ENCODE data around the gene PRTFDC1.

DNA sequence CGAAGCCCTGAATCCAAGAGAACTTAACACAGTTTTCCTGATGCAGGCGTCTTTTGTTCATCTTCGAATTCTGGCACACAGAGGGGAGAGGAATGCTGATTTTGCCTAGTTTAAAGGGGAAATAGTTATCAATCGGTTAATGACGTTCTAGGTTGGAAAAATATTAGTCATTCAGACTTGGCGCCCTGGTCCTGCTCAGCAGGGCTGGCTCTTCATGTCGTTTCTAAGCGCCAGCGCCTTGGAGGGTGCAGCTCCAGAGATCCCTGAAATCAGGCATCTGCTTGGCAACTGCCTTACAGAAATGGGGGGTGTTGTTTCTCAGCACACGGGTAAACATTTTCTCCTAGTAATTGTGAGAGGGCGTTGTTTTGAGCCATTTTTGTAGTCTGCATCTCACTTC is 1.3 kb upstream of the PRTFDC1 start:
- TF ChIP-seq POLR2A (IDR thresholded peaks at IDR 0.05) (no peak), EP300 (IDR thresholded peaks at IDR 0.05) (no peak)
